DND-41 (cell line): ENCODE data around the gene STRN4.
A peak's percentile ranks its signal among the peaks of the same experiment; 100 is the strongest.

Experiments used
- ATAC-seq: fragments of 200-7000 bp; cut with Tn5 transposase; 3 replicates; pipeline ENCODE4 v1.9.1; 2021; ENCODE audit warnings: low read depth; ENCODE audit not compliant: insufficient read depth
- DNase-seq: peaks from one replicate; pipeline ENCODE4 v3.0.0-alpha.2; 2020
- H2AFZ ChIP-seq: 2 replicates; pipeline ENCODE4 v1.6.0; 2012; ENCODE audit warnings: low read depth, low read length
- H3K27ac ChIP-seq: 2 replicates; pipeline ENCODE4 v1.5.1; 2012; ENCODE audit warnings: low read length, inconsistent platforms
- H3K27me3 ChIP-seq: fragments of 200-600 bp; sonication (generic); 2 replicates; pipeline ENCODE4 v1.6.0; 2012; ENCODE audit warnings: low read length, mild to moderate bottlenecking, inconsistent platforms; ENCODE audit not compliant: insufficient read depth, poor library complexity
- H3K36me3 ChIP-seq: 2 replicates; pipeline ENCODE4 v1.5.1; 2012; ENCODE audit warnings: low read length, inconsistent platforms; ENCODE audit not compliant: insufficient read depth
- H3K4me1 ChIP-seq: 2 replicates; pipeline ENCODE4 v1.5.1; 2012; ENCODE audit warnings: mild to moderate bottlenecking, low read length; ENCODE audit not compliant: insufficient read depth
- H3K4me2 ChIP-seq: 2 replicates; pipeline ENCODE4 v1.6.0; 2012; ENCODE audit warnings: mild to moderate bottlenecking, moderate library complexity, low read length, inconsistent platforms; ENCODE audit not compliant: insufficient read depth
- H3K4me3 ChIP-seq, 2 experiments: fragments of 200-600 bp in 1 of 2; shearing (Covaris generic) in 1 of 2; 2 replicates each; pipeline ENCODE4 v1.5.1; 2012 to 2016; ENCODE audit warnings: inconsistent platforms in 2 of 2, low read length in 2 of 2, mild to moderate bottlenecking in 2 of 2, low read depth in 1 of 2, moderate library complexity in 1 of 2
- H3K79me2 ChIP-seq: 2 replicates; pipeline ENCODE4 v1.6.0; 2012; ENCODE audit warnings: low read length, inconsistent platforms; ENCODE audit not compliant: insufficient read depth
- H3K9ac ChIP-seq: 2 replicates; pipeline ENCODE4 v1.6.0; 2012; ENCODE audit warnings: low read depth, mild to moderate bottlenecking, inconsistent platforms, low read length, moderate library complexity
- H3K9me3 ChIP-seq: 2 replicates; pipeline ENCODE4 v1.5.1; 2012; ENCODE audit warnings: low read length, moderate library complexity, mild to moderate bottlenecking, inconsistent platforms; ENCODE audit not compliant: insufficient read depth, severe bottlenecking
- H4K20me1 ChIP-seq: 2 replicates; pipeline ENCODE4 v1.6.0; 2012; ENCODE audit warnings: low read length; ENCODE audit not compliant: insufficient read depth
- EZH2 ChIP-seq: IDR thresholded peaks from 3 replicates; pipeline ENCODE4 v1.6.1; 2012; ENCODE audit warnings: borderline replicate concordance, low read depth, mild to moderate bottlenecking, moderate library complexity, low read length, inconsistent platforms; ENCODE audit not compliant: severe bottlenecking
- TF ChIP-seq, protein P1 (sequence below): IDR thresholded peaks from 2 replicates; pipeline ENCODE4 v1.5.1; 2012; ENCODE audit warnings: borderline replicate concordance, low read length, moderate library complexity, mild to moderate bottlenecking; ENCODE audit not compliant: poor library complexity, severe bottlenecking; ENCODE audit errors: extremely low read depth

STRN4 gene, protein sequence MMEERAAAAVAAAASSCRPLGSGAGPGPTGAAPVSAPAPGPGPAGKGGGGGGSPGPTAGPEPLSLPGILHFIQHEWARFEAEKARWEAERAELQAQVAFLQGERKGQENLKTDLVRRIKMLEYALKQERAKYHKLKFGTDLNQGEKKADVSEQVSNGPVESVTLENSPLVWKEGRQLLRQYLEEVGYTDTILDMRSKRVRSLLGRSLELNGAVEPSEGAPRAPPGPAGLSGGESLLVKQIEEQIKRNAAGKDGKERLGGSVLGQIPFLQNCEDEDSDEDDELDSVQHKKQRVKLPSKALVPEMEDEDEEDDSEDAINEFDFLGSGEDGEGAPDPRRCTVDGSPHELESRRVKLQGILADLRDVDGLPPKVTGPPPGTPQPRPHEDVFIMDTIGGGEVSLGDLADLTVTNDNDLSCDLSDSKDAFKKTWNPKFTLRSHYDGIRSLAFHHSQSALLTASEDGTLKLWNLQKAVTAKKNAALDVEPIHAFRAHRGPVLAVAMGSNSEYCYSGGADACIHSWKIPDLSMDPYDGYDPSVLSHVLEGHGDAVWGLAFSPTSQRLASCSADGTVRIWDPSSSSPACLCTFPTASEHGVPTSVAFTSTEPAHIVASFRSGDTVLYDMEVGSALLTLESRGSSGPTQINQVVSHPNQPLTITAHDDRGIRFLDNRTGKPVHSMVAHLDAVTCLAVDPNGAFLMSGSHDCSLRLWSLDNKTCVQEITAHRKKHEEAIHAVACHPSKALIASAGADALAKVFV

DNA sequence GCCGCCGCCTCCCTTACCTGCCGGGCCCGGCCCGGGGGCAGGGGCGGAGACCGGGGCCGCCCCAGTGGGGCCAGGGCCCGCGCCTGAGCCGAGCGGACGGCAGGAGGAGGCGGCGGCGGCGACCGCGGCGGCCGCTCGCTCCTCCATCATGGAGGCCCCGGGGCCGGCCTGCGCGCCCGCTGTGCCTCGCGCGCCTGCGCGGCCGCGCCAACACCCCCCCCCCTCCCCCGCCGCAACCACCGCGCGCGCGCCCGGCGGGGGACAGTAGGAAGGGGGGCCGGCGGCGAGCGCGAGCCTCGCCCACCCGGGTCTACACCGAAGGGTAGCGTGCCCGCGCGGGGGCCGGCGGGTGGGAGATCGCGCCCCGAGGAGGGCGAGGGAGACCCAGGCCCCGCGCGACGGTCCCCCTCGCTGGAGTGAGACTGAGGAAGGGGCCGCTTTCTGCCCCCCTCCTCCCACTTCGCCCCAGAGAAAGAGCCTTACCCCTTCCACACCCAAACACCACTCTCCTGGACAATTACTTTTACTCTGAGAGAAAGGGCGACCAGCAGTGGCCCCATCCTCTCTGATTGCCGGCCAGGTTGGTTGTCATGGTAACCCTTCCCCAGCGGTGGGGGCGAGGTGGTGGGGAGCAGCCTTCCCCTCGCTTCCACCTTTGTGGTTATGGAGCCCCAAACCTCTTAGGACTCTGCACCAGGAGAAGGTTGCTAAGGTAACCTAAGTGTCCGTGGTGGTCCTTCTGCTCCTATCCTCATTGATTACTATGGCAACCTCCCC is at the start of gene STRN4:
STRN4 (minus strand) TSS at position 170 of the 777 bp plus-strand sequence; CDS start at position 150, 20 bp downstream.
- H3K9ac ChIP-seq, result peak within 1 kb of the TSS; percentile 95
- peaks cover 59% of the 10 kb centered on the region for H3K79me2 ChIP-seq
- TF ChIP-seq, protein P1, sequence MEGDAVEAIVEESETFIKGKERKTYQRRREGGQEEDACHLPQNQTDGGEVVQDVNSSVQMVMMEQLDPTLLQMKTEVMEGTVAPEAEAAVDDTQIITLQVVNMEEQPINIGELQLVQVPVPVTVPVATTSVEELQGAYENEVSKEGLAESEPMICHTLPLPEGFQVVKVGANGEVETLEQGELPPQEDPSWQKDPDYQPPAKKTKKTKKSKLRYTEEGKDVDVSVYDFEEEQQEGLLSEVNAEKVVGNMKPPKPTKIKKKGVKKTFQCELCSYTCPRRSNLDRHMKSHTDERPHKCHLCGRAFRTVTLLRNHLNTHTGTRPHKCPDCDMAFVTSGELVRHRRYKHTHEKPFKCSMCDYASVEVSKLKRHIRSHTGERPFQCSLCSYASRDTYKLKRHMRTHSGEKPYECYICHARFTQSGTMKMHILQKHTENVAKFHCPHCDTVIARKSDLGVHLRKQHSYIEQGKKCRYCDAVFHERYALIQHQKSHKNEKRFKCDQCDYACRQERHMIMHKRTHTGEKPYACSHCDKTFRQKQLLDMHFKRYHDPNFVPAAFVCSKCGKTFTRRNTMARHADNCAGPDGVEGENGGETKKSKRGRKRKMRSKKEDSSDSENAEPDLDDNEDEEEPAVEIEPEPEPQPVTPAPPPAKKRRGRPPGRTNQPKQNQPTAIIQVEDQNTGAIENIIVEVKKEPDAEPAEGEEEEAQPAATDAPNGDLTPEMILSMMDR, result no peak
- TF ChIP-seq EZH2, result no peak
- no peaks in the 10 kb centered on the region for H3K27me3 ChIP-seq
- no peaks in the 10 kb centered on the region for H3K9me3 ChIP-seq
- peak; percentile 70 for DNase-seq
- peak within 1 kb of the TSS; percentile 96 for H3K4me2 ChIP-seq
- peak; percentile 68 for ATAC-seq
- peak within 1 kb of the TSS; percentile 87 for H3K27ac ChIP-seq
- H4K20me1 ChIP-seq, result peaks cover 39% of the 10 kb centered on the region
- peak within 1 kb of the TSS; percentile 92 for H2AFZ ChIP-seq
- H3K4me1 ChIP-seq, result peaks cover 36% of the 10 kb centered on the region
- peak within 1 kb of the TSS; percentile 86 to 95 for H3K4me3 ChIP-seq
- peaks cover 32% of the 10 kb centered on the region for H3K36me3 ChIP-seq

DNA sequence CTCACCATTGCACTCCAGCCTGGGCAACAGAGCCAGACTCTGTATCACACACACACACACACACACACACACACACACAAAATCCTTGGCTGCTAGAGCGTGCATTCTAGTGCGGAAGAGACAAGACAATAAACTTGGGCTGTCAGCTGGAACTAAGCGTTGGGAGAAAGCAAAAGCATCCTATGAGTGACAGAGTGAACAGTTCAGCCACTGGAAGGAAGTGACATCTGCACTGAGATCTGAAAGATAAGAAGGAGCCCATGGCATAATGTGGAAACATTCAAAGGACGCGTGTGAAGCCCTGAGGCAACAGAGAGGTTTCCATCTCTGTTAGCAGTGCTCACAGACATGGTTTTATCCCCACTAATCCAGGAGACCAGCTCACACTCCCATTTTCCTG is 45.7 kb upstream of the STRN4 start:
- peak; percentile 67 for ATAC-seq
- peak overlapping the region; percentile 51 for H3K4me2 ChIP-seq
- TF ChIP-seq, protein P1, result no peak
- no peaks in the 10 kb centered on the region for H3K27me3 ChIP-seq
- H3K4me3 ChIP-seq, result peak overlapping the region in 1 of 2 experiments; percentile 32; a peak in 2 of 4 replicates
- peaks cover 30% of the 10 kb centered on the region for H3K4me1 ChIP-seq
- peaks cover 14% of the 10 kb centered on the region for H3K79me2 ChIP-seq
- peak overlapping the region; percentile 85 for H3K27ac ChIP-seq
- no peaks in the 10 kb centered on the region for H3K36me3 ChIP-seq
- peak overlapping the region; percentile 46 for H3K9ac ChIP-seq
- peaks cover 7% of the 10 kb centered on the region; the same call in 1 of the 2 replicates for H4K20me1 ChIP-seq
- no peaks in the 10 kb centered on the region for H3K9me3 ChIP-seq
- peak overlapping the region; percentile 81 for H2AFZ ChIP-seq
- peak; percentile 81 for DNase-seq

DNA sequence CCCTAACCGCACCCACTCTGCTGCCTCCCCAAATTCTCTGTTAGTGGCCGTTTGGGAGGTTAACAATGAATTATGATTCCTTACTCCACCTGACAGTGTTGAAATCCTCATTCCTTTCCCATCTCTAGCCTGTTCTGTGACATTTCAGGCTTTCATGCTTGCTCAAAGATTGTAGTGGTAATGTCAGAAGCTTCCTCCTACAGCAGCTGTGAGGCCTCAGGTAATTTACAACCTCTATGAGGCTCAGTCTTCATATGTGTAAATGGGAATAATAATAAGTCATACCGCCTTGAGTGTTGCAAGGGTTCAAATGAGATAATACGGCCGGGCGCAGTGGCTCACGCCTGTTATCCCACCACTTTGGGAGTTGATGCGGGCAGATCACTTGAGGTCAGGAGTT is 43.1 kb upstream of the STRN4 start:
- peaks cover 40% of the 10 kb centered on the region for H3K79me2 ChIP-seq
- peak overlapping the region; percentile 76 for H3K27ac ChIP-seq
- DNase-seq (no peak), ATAC-seq (no peak)
- H3K36me3 ChIP-seq, result peaks cover 18% of the 10 kb centered on the region
- H3K9me3 ChIP-seq, result no peaks in the 10 kb centered on the region
- TF ChIP-seq, protein P1, result no peak
- no peak for TF ChIP-seq EZH2
- H3K4me1 ChIP-seq, result peaks cover 50% of the 10 kb centered on the region
- H3K4me2 ChIP-seq, result peak overlapping the region; percentile 51; the same call in 1 of the 2 replicates
- H3K27me3 ChIP-seq, result no peaks in the 10 kb centered on the region
- peak overlapping the region; percentile 44; the same call in 1 of the 2 replicates for H3K9ac ChIP-seq
- H2AFZ ChIP-seq, result no peak overlapping the region
- no peak overlapping the region for H3K4me3 ChIP-seq
- H4K20me1 ChIP-seq, result peaks cover 26% of the 10 kb centered on the region
